HUES48 (cell line): ENCODE data around the gene EXPH5.
"Not testable (repeated sequence)": the region's sequence is repeated elsewhere in the genome, so short reads cannot be mapped to it uniquely, and the experiment has no call there.

Experiments
- H3K27ac ChIP-seq: one replicate; pipeline ENCODE4 v1.7.0; 2013; ENCODE audit warnings: low read depth, low read length, inconsistent platforms
- H3K27me3 ChIP-seq: 2 replicates; pipeline ENCODE4 v1.6.1; 2013; ENCODE audit warnings: mild to moderate bottlenecking, low read length; ENCODE audit not compliant: control insufficient read depth, insufficient read depth
- H3K36me3 ChIP-seq: 2 replicates; pipeline ENCODE4 v1.6.1; 2013; ENCODE audit warnings: low read length; ENCODE audit not compliant: control insufficient read depth, insufficient read depth
- H3K4me1 ChIP-seq: 2 replicates; pipeline ENCODE4 v1.6.1; 2013; ENCODE audit warnings: mild to moderate bottlenecking, low read length; ENCODE audit not compliant: control insufficient read depth, insufficient read depth
- H3K4me3 ChIP-seq: 2 replicates; pipeline ENCODE4 v1.5.1; 2013; ENCODE audit warnings: mild to moderate bottlenecking, low read depth, low read length
- H3K9ac ChIP-seq: 2 replicates; pipeline ENCODE4 v1.6.1; 2013; ENCODE audit warnings: mild to moderate bottlenecking, low read depth, low read length, moderate library complexity
- H3K9me3 ChIP-seq: 2 replicates; pipeline ENCODE4 v1.6.1; 2013; ENCODE audit warnings: low read length; ENCODE audit not compliant: control insufficient read depth, insufficient read depth

The EXPH5 gene, protein sequence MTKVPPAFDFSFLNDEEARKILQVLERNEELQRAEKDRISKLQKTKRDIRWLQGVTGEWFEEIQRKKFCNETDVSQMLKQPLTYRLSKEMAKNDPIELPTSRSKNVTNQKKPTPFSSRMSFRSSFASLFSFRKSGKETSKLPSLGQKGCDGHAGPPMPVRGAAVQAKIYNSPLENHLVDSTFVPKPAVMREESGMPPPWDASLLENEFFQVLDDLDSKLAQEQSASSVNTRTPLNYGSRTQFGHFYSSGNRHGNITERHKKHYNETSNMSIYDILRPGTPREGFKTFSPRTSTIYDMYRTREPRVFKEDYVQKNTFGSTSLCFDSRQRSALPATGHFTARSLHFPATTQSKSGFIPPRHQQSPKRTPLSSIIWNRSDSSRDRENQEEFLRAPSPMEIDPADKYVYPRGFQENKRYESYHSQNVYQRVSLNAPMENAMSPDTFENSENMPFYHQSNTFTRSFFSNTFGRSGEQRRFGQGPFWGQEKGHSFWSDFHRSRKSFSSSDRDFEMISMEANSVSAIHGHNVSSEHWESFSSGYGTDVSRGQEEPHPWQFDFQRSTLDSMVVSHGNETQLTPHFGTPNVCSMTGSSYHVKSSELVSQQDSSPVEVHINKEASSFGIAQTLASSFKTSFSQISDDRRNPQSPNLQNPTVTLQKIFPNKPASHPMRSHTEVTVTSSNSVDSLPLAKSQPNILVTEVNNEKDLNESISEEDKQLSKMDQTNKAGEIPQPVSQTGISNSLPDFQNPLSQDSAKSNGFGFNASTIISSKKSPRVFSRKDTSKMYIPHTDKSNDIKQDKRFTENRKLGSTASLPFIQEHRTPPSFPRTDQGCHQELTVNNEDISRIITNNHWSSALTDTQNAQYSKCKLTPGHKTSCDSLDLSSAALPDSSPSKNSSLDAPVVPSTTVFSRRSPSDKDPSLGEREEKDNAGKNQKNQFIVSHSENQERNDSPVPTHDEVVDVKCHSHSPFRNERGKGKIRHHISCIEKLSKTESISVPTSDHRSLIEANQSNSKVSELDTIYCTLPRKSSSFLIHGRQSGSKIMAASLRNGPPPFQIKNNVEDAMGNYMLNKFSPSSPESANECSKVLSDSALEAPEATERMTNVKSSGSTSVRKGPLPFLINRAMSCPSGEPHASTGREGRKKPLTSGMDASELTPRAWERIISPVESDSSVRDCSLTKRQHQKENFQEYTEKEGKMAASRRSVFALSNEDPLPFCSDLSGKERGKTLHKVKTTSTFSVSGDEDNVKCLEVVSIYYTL (N-terminal part only)

DNA sequence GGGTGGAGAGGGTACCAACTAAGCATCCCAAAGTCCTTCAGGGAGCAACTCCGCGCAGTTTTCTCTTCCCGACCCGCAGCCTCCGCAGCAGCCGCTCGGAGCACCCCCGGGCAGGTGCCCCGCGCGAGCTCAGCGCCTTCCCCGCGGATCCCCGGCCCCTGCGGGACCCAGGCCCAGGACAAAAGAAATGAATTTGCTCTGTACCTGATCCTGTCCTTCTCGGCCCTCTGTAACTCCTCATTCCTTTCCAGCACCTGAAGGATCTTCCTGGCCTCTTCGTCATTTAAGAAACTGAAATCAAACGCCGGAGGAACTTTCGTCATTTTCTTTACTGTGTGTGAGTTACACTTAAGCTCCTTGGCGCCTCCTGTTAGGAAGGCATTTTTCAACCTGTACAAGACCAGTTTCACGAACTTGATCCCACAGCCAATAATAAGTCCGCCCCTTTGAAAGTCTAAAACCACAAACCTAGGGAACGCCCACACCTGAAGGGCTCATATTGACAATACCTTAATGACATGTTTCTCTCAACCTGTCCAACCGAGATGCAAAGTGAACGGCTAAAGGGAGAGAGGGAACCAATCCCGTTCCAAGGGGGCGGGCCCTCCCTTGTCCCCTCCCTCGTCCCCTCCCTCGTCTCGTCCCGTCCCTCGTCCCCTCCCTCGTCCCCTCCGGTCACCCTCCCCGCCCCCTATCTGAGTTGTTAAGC, at the start of gene EXPH5:
EXPH5 (minus strand) TSS at position 555 of the 709 bp plus-strand sequence; CDS start at position 323, 232 bp downstream.
- Histone ChIP-seq H3K27ac (peak within 1 kb of the TSS; percentile 66), H3K4me3 (peak within 1 kb of the TSS; percentile 95), H3K4me1 (peaks cover 18% of the 10 kb centered on the region), H3K9ac (peak within 1 kb of the TSS; percentile 48), H3K36me3 (no peaks in the 10 kb centered on the region), H3K27me3 (peaks cover 15% of the 10 kb centered on the region), H3K9me3 (no peaks in the 10 kb centered on the region)

DNA sequence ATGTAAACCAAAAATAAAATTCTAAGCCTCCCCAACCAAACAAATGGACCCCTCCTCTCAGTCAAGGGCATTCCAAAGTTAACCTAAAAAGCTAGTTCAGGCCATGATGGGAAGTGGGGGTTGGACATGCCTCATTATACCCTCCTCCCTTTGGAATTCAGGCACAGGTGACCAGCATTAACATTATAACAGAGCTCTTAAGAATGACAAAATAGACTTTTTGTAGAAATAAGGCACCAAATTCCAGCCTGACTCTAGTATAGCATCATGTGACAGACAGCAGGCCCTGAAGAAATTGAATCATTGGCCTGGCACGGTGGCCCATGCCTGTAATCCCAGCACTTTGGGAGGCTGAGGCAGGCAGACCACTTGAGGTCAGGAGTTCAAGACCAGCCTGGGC, 48.2 kb upstream of the EXPH5 start:
- H3K36me3 ChIP-seq, H3K27ac ChIP-seq, H3K9ac ChIP-seq, H3K27me3 ChIP-seq: not testable (repeated sequence)
- peaks cover 12% of the 10 kb centered on the region for H3K9me3 ChIP-seq
- H3K4me3 ChIP-seq, result peak overlapping the region; percentile 17; the same call in 1 of the 2 replicates
- H3K4me1 ChIP-seq, result peaks cover 16% of the 10 kb centered on the region; the same call in 1 of the 2 replicates

DNA sequence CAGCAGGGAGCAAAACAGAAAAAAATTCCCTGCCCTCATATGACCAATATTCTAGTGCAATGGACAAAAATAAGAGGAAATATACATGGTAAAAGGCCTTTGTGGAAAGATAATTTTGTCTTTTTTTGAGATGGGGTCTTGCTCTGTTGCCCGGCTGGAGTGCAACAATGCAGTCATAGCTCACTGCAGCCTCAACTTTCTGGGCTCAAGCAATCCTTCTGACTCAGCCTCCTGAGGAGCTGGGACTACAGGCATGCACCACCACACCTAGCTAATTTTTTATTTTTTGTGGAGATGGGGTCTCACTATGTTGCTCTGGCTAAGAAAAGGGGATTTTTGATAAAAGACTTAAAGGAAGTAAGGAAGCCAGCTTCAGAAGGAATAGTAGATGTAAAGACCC, 45.6 kb upstream of the EXPH5 start:
- no peaks in the 10 kb centered on the region for H3K36me3 ChIP-seq
- no peak overlapping the region for H3K27ac ChIP-seq
- H3K9ac ChIP-seq, result no peak overlapping the region
- no peaks in the 10 kb centered on the region for H3K27me3 ChIP-seq
- no peak overlapping the region for H3K4me3 ChIP-seq
- H3K9me3 ChIP-seq, result peaks cover 12% of the 10 kb centered on the region
- H3K4me1 ChIP-seq, result 0 out of 2 replicates have a peak, but pooled peaks cover 2% of the 10 kb centered on the region

DNA sequence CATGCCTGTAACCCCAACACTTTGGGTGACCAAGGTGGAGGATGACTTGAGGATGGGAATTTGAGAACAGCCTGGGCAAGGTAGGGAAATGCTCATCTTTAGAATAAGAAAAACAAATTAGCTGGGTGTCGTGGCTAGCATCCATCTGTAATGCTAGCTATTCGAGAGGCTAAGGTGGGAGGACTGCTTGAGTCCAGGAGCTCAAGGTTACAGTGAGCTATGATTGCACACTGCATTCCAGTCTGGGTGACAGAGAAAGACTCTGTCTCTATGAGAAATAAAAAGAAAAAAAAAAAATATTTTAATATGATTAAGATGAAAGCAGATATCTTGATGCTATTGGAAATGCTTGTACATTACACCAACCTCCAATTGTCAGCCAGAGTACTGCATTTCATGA, 42.7 kb upstream of the EXPH5 start:
- Histone ChIP-seq H3K4me1 (peaks cover 6% of the 10 kb centered on the region), H3K9me3 (peaks cover 3% of the 10 kb centered on the region), H3K27ac (no peak overlapping the region), H3K4me3 (no peak overlapping the region), H3K9ac (no peak overlapping the region), H3K27me3 (no peaks in the 10 kb centered on the region), H3K36me3 (no peaks in the 10 kb centered on the region)

DNA sequence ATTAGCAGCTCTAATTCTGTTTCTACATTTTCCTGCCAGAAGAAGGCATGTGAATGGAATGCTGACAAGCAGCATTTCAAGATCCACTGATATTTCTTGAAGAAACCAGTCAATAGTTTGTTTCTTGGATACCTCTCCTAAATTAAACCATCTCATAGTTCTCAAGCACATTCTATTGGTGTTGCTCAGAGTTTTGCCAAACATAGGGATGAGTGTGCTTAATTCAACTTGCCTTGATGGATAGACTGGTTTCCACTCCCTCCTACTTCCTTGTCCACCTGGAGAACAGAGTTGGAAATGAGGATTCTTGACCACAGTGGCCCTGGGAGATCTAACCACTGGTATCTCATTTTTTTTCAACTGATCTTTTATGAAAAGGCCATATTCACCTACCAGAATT, 41.5 kb upstream of the EXPH5 start:
- Histone ChIP-seq H3K9me3 (no peaks in the 10 kb centered on the region), H3K27ac (no peak overlapping the region), H3K36me3 (no peaks in the 10 kb centered on the region)

DNA sequence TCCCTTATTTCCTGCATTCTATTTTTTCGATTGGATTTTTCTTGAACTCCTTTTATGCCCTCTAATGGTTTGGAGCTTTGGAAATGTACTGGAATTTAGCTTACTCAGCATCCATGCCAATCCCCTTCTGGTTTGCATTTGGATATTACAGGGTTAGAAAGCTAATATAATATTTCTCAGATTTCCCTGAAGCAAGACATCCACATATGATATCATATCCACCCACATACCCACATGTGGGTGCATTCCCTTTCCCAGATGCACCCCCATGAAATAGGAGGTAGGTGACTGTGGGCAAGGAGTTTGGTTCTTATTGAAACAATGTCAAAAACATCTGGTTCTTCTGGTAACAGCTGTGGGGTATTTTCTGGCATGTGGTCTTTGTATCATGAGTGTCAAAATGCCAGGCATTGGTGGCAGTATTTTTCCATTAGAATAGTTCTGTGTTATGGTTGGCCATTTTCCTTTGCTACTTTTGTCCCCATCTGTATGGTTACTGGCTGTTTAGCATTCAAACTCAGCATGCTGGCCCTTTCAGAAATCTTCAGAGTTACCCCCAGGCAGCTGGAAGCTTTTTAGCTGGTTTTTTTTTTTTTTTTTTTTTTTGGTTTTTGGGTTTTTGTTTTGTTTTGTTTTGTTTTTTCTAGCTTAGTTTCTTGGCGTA, 38.6 kb upstream of the EXPH5 start:
- Histone ChIP-seq H3K36me3 (no peaks in the 10 kb centered on the region), H3K4me1 (peaks cover 6% of the 10 kb centered on the region), H3K9me3 (peaks cover 18% of the 10 kb centered on the region), H3K4me3 (no peak overlapping the region), H3K27ac (peak overlapping the region; percentile 18), H3K9ac (no peak overlapping the region), H3K27me3 (no peaks in the 10 kb centered on the region)

More for the DNA sequence above, 41.5 kb upstream of the EXPH5 start:
- H3K9ac ChIP-seq, result no peak overlapping the region
- H3K4me1 ChIP-seq, result peaks cover 6% of the 10 kb centered on the region
- no peak overlapping the region for H3K4me3 ChIP-seq
- H3K27me3 ChIP-seq, result no peaks in the 10 kb centered on the region

DNA sequence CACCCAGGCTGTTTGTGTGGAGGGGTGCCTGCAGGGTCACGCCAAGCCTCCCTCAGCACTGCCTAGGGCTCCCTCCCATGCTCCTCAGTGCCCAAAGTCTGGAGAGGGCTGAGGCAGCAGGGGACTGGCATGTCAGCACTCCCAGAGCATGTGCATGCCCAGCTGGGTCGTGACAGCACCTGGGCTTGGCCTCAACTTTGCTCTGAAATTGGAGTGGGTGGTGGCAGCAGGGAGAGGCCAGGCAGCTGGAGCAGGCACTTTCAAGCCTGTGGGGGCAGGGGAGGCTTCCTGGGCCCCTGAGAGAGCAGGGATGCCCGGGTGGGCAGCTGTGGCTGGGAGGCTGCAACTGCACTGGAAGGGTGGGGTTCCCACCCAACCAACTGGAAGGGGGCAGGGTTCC, 35.7 kb upstream of the EXPH5 start:
- no peak overlapping the region for H3K9ac ChIP-seq
- H3K4me3 ChIP-seq, result no peak overlapping the region

DNA sequence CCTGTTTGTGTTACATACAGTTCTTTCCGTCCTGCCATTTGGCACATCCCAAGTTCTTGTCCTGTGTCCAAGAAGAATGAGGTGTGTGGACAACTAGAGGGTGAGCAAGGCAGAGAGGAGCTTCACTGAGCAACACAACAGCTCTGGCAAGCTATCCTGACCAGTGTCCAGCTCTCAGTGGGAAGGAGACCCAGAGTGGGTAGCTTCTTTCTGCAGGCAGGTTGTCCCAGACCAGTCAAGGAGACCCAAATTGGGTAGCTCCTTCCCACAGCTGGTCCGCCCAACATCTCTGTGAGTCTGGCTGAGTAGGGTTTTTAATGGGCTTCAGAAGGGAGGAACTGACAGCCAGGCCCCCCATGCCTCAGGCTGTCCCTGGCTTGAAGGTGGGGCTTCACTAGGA, 35.2 kb upstream of the EXPH5 start:
- Histone ChIP-seq H3K4me3 (no peak overlapping the region), H3K27me3 (no peaks in the 10 kb centered on the region), H3K36me3 (no peaks in the 10 kb centered on the region), H3K4me1 (peaks cover 12% of the 10 kb centered on the region), H3K9me3 (peaks cover 18% of the 10 kb centered on the region), H3K9ac (no peak overlapping the region), H3K27ac (no peak overlapping the region)

More for the DNA sequence above, 35.7 kb upstream of the EXPH5 start:
- no peak overlapping the region for H3K27ac ChIP-seq
- peaks cover 18% of the 10 kb centered on the region for H3K9me3 ChIP-seq
- H3K4me1 ChIP-seq, result peaks cover 8% of the 10 kb centered on the region
- H3K27me3 ChIP-seq, result no peaks in the 10 kb centered on the region
- H3K36me3 ChIP-seq, result no peaks in the 10 kb centered on the region

DNA sequence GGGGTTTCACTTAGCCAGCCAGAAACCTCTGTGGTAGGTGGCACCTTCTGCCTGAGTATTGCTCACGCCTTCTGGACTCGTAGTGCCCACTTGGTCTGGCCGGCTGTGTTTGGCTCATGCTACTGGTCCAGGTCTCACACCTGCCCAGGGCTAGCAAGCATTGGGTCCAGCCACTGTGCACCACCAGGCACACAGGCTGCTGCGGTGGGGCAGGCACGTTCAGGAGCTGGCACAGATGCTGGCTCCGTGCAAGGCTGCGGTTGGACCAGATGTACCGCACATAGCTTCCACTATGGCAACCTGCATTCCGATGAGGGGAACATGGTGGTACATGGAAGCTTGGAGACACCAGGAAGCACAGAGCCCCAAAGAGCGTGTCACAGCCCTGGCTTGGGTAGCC, 34.8 kb upstream of the EXPH5 start:
- Histone ChIP-seq H3K27ac (no peak overlapping the region), H3K4me3 (no peak overlapping the region), H3K9me3 (peaks cover 18% of the 10 kb centered on the region), H3K4me1 (peaks cover 12% of the 10 kb centered on the region), H3K36me3 (no peaks in the 10 kb centered on the region), H3K27me3 (no peaks in the 10 kb centered on the region), H3K9ac (no peak overlapping the region)
